Choroid plexus epithelial cell (primary cell): ENCODE results near the gene ZDHHC14.

Source experiments
- DNase-seq: peaks from one replicate; pipeline ENCODE4 v3.0.0-alpha.2; 2010; ENCODE audit warnings: low read depth
- H3K4me3 ChIP-seq: 2 replicates; pipeline ENCODE4 v1.5.1; 2011; ENCODE audit warnings: low read depth, mild to moderate bottlenecking, control low read depth, low read length, moderate library complexity
- TF ChIP-seq, protein P1 (sequence below): conservative IDR thresholded peaks from 2 replicates; pipeline ENCODE4 v1.5.1; 2011; ENCODE audit warnings: low read depth, mild to moderate bottlenecking, control low read depth, inconsistent platforms, low read length, moderate library complexity

ZDHHC14 gene

DNA sequence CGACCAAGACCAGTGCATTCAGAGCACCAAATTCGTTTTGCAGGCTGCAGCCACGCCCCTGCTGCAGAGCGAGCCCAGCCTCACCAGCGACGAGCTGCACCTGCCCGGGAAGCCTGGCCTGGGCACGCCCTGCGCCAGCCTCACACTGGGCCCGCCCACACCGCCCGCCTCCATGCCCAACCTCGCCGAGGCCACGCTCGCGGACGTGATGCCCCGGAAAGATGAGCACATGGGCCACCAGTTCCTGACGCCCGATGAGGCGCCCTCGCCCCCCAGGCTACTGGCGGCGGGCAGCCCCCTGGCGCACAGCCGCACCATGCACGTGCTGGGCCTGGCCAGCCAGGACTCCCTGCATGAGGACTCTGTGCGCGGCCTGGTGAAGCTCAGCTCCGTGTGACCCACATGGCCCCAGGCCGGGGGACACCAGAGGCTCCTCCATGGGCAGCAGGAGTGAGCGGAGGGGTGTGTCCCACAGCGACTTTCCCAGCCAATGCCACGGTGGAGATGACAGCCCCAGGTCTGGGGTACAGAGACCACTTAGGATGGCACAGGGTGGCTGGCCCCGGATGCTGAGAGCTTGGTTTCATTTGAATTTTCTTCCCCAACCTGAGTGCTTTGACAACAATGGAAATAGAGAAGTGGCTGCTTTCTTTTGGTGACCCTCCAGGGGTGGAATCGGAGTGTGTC is 291.9 kb downstream of the ZDHHC14 start:
- H3K4me3 ChIP-seq = no peak overlapping the region
- TF ChIP-seq, protein P1, sequence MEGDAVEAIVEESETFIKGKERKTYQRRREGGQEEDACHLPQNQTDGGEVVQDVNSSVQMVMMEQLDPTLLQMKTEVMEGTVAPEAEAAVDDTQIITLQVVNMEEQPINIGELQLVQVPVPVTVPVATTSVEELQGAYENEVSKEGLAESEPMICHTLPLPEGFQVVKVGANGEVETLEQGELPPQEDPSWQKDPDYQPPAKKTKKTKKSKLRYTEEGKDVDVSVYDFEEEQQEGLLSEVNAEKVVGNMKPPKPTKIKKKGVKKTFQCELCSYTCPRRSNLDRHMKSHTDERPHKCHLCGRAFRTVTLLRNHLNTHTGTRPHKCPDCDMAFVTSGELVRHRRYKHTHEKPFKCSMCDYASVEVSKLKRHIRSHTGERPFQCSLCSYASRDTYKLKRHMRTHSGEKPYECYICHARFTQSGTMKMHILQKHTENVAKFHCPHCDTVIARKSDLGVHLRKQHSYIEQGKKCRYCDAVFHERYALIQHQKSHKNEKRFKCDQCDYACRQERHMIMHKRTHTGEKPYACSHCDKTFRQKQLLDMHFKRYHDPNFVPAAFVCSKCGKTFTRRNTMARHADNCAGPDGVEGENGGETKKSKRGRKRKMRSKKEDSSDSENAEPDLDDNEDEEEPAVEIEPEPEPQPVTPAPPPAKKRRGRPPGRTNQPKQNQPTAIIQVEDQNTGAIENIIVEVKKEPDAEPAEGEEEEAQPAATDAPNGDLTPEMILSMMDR = no peak

DNA sequence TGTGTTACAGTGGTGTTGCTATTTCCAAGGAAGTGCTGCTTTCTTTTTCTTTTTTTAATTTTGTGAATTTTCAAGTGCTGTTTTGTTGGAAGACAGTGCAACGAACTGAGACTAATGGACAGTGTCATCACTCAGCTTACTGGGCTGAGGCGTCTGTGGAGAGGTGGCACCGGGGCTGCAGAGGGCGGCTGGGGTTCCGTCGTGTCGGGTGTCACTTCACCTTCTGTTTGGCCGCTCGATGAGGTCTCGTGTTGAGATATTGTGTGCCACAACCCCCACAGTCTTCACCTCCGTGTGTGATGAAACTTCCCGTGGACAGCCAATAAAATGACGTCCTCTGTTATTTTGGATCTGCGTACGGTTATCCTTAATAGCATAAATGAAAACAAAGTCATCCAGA is 292.6 kb downstream of the ZDHHC14 start:
- no peak overlapping the region for H3K4me3 ChIP-seq
- TF ChIP-seq, protein P1 = no peak
- no peak for DNase-seq

More for the DNA sequence above, 291.9 kb downstream of the ZDHHC14 start:
- no peak for DNase-seq

DNA sequence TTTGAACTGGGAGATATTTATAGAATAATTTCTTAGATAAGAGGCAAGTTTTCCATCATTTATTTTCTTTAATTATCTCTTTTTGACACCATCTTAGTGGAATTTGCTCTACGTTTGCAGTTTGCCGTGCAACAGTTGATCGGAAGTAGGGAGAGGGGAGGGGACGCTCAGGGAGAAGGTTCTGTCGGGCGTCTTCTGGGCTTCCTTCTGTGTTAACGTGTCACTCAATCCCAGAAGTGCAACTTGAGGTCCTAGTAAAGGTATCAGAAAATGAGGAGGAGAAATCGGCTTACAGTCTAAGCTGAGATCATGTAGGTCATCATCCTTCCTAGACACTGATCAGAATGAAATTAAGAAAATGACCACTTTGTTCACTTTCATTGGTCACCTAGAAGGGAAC is 293.1 kb downstream of the ZDHHC14 start:
- TF ChIP-seq, protein P1 = no peak
- no peak for DNase-seq
- H3K4me3 ChIP-seq = no peak overlapping the region

DNA sequence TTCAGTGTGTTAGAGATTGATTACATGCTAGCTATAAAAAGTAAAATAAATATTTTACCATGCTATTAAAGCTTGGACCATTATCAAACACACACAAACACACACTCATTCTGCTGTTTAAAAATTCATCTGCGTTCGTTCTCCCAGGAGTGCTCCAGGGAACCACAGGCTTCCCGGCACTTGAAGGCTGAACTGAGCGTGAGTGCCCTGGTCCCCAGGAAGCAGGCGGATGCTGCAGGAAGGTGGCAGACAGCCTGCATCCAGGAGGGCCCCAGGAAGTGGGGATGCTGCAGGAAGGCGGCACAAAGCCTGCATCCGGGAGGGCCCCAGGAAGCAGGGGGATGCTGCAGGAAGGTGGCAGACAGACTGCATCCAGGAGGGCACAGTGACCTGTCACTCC is 294.8 kb downstream of the ZDHHC14 start:
- H3K4me3 ChIP-seq = no peak overlapping the region
- TF ChIP-seq, protein P1 = no peak
- no peak for DNase-seq

DNA sequence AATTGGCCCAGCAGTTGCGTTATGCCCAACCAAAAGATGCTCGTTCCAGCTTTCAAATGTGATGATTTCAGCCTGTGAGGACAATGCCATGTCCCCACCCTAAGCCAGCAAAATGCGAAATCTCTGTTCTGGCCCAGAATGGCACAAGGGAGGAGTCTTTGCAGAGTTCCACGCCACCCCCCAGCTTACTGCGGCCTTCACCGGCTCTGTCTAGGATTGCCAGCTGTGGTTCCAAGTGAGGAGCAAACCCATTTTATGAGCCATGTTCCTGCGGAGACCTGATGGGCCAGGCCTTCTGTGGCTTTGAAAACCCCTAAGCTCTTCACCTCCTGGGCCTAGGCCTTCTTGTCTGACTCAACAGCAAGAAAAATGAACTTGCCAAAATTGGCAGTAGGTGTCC is 295.3 kb downstream of the ZDHHC14 start:
- TF ChIP-seq, protein P1 = no peak
- H3K4me3 ChIP-seq = no peak overlapping the region
- no peak for DNase-seq

DNA sequence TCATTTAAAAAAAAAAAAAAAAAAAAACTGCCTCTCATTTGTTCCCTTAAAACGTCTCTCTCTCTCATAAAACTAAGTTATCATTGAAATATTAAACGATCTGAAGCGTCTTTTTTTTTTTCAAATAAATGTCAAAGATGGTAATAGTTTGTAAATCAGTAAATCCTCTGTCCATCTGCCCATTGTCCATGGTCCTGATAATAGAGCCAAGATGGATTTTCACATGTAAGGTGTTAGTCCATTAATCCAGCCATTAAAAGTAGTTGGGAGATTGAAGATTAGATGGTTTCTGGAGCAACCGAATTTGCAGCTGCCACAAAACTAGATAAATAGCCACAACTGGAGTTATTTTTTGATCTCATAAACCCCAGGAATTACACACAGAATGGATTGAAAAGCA is 296.2 kb downstream of the ZDHHC14 start:
- H3K4me3 ChIP-seq = no peak overlapping the region
- peak; percentile 15 for DNase-seq
- TF ChIP-seq, protein P1 = no peak
